CD14-positive monocyte (primary cell): ENCODE measurements around the gene EPC1. TPM values are rescaled to one million over a fixed set of nuclear protein-coding genes. Genes with fewer than 3 reads are reported as not detected.

Experiments
- DNase-seq, 3 donors: peaks; one replicate each; pipeline ENCODE4 v3.0.0-alpha.2; 2011 to 2022
- H2AFZ ChIP-seq: 2 replicates; pipeline ENCODE4 v1.6.0; 2012; ENCODE audit warnings: mild to moderate bottlenecking, low read depth, low read length, inconsistent platforms; ENCODE audit not compliant: insufficient read depth, poor library complexity, severe bottlenecking
- H3K27ac ChIP-seq, 2 donors: 1 replicate in 1 of 2; 2 replicates in 1 of 2; pipeline ENCODE4 v1.5.1; 2012 to 2013; ENCODE audit warnings: low read length in 2 of 2, control low read depth in 1 of 2, inconsistent platforms in 1 of 2, low read depth in 1 of 2, mild to moderate bottlenecking in 1 of 2
- H3K27me3 ChIP-seq, 2 donors: one replicate each; pipeline versions ENCODE4 v1.6.0 to v1.6.1; 2011 to 2013; ENCODE audit warnings: low read length in 2 of 2; ENCODE audit not compliant: control insufficient read depth in 2 of 2, insufficient read depth in 2 of 2
- H3K36me3 ChIP-seq, 2 donors: replicated peaks in 1 of 2; 1 replicate in 1 of 2; 2 replicates in 1 of 2; pipeline versions ENCODE4 v1.5.1 to v1.6.1; 2012 to 2013; ENCODE audit warnings: low read length in 2 of 2, control low read depth in 1 of 2, inconsistent platforms in 1 of 2, mild to moderate bottlenecking in 1 of 2; ENCODE audit not compliant: insufficient read depth in 2 of 2, control insufficient read depth in 1 of 2
- H3K4me1 ChIP-seq, 2 donors: 1 replicate in 1 of 2; 2 replicates in 1 of 2; pipeline versions ENCODE4 v1.5.1 to v1.6.1; 2012 to 2013; ENCODE audit warnings: low read length in 2 of 2, control low read depth in 1 of 2, inconsistent platforms in 1 of 2, mild to moderate bottlenecking in 1 of 2, moderate library complexity in 1 of 2; ENCODE audit not compliant: insufficient read depth in 2 of 2, control insufficient read depth in 1 of 2
- H3K4me2 ChIP-seq: replicated peaks from 2 replicates; pipeline ENCODE3; 2012; ENCODE audit warnings: low read length, moderate library complexity, mild to moderate bottlenecking; ENCODE audit not compliant: poor library complexity, severe bottlenecking; ENCODE audit errors: extremely low read depth
- H3K4me3 ChIP-seq, 3 experiments: fragments of 200-600 bp in 1 of 3; sonication (generic) in 1 of 3; replicated peaks in 1 of 3; 1 replicate in 2 of 3; 2 replicates in 1 of 3; pipeline ENCODE4 v1.5.1; 2011 to 2013; ENCODE audit warnings: low read length in 3 of 3, mild to moderate bottlenecking in 3 of 3, control low read depth in 2 of 3, low read depth in 2 of 3, inconsistent platforms in 1 of 3, moderate library complexity in 1 of 3
- H3K79me2 ChIP-seq: 2 replicates; pipeline ENCODE4 v1.6.0; 2012; ENCODE audit warnings: mild to moderate bottlenecking, control low read depth, inconsistent platforms, low read length, moderate library complexity; ENCODE audit not compliant: insufficient read depth
- H3K9ac ChIP-seq: 2 replicates; pipeline ENCODE4 v1.6.0; 2017; ENCODE audit warnings: low read length, mild to moderate bottlenecking; ENCODE audit not compliant: insufficient read depth, poor library complexity, severe bottlenecking
- H3K9me3 ChIP-seq, 2 donors: replicated peaks in 1 of 2; 1 replicate in 1 of 2; 2 replicates in 1 of 2; pipeline versions ENCODE4 v1.5.1 to v1.6.1; 2012 to 2013; ENCODE audit warnings: low read length in 2 of 2, control low read depth in 1 of 2; ENCODE audit not compliant: control insufficient read depth in 1 of 2, insufficient read depth in 1 of 2
- H4K20me1 ChIP-seq: 2 replicates; pipeline ENCODE4 v1.6.0; 2012; ENCODE audit warnings: mild to moderate bottlenecking, low read length, control low read depth, moderate library complexity; ENCODE audit not compliant: insufficient read depth
- H3K27ac Mint-ChIP-seq, 7 donors: one replicate each; pipeline ENCODE4 v1.8.0; 2020; ENCODE audit warnings: mild to moderate bottlenecking in 7 of 7, mixed read lengths in 7 of 7, moderate library complexity in 6 of 7, inconsistent platforms in 2 of 7
- H3K27me3 Mint-ChIP-seq, 3 donors: one replicate each; pipeline ENCODE4 v1.8.0; 2021 to 2022; ENCODE audit warnings: low read depth in 3 of 3, mild to moderate bottlenecking in 3 of 3, mixed read lengths in 3 of 3, moderate library complexity in 3 of 3, inconsistent platforms in 1 of 3
- H3K36me3 Mint-ChIP-seq, 2 donors: one replicate each; pipeline ENCODE4 v1.8.0; 2020; ENCODE audit warnings: mixed read lengths in 2 of 2, inconsistent platforms in 1 of 2, mild to moderate bottlenecking in 1 of 2
- H3K4me1 Mint-ChIP-seq: one replicate; pipeline ENCODE4 v1.8.0; 2020; ENCODE audit warnings: mild to moderate bottlenecking, mixed read lengths
- H3K4me3 Mint-ChIP-seq, 2 donors: one replicate each; pipeline ENCODE4 v1.8.0; 2020; ENCODE audit warnings: mild to moderate bottlenecking in 2 of 2, mixed read lengths in 2 of 2, moderate library complexity in 1 of 2
- H3K9me3 Mint-ChIP-seq, 7 donors: one replicate each; pipeline ENCODE4 v1.8.0; 2020 to 2022; ENCODE audit warnings: mixed read lengths in 7 of 7, mild to moderate bottlenecking in 6 of 7, moderate library complexity in 6 of 7, inconsistent platforms in 2 of 7
- CTCF ChIP-seq: fragments of 200-600 bp; IDR thresholded peaks from one replicate; pipeline ENCODE4 v1.8.0; 2022; ENCODE audit warnings: antibody characterized with exemption, mild to moderate bottlenecking
- WGBS: methylation state at CpG from one replicate; pipeline ENCODE4 v1.1.5; 2013; ENCODE audit warnings: missing lambda C conversion rate; ENCODE audit not compliant: insufficient coverage; 5-methylcytosine and 5-hydroxymethylcytosine counted together
- intact Hi-C, 2 donors: fragments of 100-400 bp; cut with micrococcal nuclease; formaldehyde crosslinking; loops; one replicate each; pipeline versions ENCODE4 v1.15.0 to v1.15.1; 2023
- polyA plus RNA-seq, 3 donors: library from polyadenylated mRNA; depleted of rRNA in 1 of 3; unstranded in 2 of 3; stranded (reverse) in 1 of 3; fragments of 300-500 nt in 2 of 3; fragments of >200 nt in 1 of 3; fragmentation: Illumina TruSeq in 2 of 3; gene quantifications; 1 replicate in 2 of 3; 2 replicates in 1 of 3; pipeline ENCODE4 v1.2.3, GENCODE V29; 2012 to 2021

The EPC1 gene
- polyA plus RNA-seq, 3 donors, result 28.3 to 60.8 (median 31.0) TPM

GRCh38 chr10:32273336-32273735, 73.6 kb downstream of the EPC1 start:
- intact Hi-C loops, result loop anchor here in 1 of 2 donors (5.0 kb wide), 1 partner anchor 74 kb away; the partner anchor contains the start of gene EPC1
- Histone ChIP-seq H3K27ac (peak overlapping the region in 1 of 2 donors; percentile 61), H3K27me3 (no peaks in the 10 kb centered on the region), H3K4me3 (peak overlapping the region in 1 of 3 experiments; percentile 56), H4K20me1 (peaks cover 59% of the 10 kb centered on the region), H3K36me3 (peaks cover 44 to 80% of the 10 kb centered on the region in 2 donors), H3K4me2 (peak overlapping the region; percentile 58), H2AFZ (no peak overlapping the region), H3K4me1 (peaks cover 8 to 22% of the 10 kb centered on the region in 2 donors), H3K9ac (no peak overlapping the region), H3K9me3 (no peaks in the 10 kb centered on the region), H3K79me2 (peaks cover 55% of the 10 kb centered on the region)
- Mint-ChIP-seq H3K4me1 (peaks cover 15% of the 10 kb centered on the region), H3K4me3 (peak overlapping the region in 1 of 2 donors; percentile 60), H3K27me3 (no peaks in the 10 kb centered on the region), H3K36me3 (peaks cover 60 to 75% of the 10 kb centered on the region in 2 donors), H3K9me3 (peaks cover 0 to 3% (median 0%) of the 10 kb centered on the region in 7 donors), H3K27ac (peak overlapping the region; percentile 17 to 76 (median 69))
- peak; percentile 7 to 63 (median 50) for DNase-seq
- no CpG with 5 or more reads among the region's 1 CpG for WGBS
- no peak for TF ChIP-seq CTCF

GRCh38 chr10:32271617-32272016, 75.3 kb downstream of the EPC1 start:
- H3K9ac ChIP-seq, result no peak overlapping the region
- no peaks in the 10 kb centered on the region for H3K27me3 ChIP-seq
- 100% methylated on average over 2 of the region's 3 CpGs for WGBS
- Mint-ChIP-seq H3K4me1 (peaks cover 15% of the 10 kb centered on the region), H3K36me3 (peaks cover 69 to 78% of the 10 kb centered on the region in 2 donors), H3K4me3 (no peak overlapping the region), H3K9me3 (peaks cover 0 to 3% (median 0%) of the 10 kb centered on the region in 7 donors), H3K27ac (peak overlapping the region in 2 of 7 donors; percentile 34 to 43), H3K27me3 (no peaks in the 10 kb centered on the region)
- intact Hi-C loops, result loop anchor here in 1 of 2 donors (5.0 kb wide), 1 partner anchor 76 kb away; the partner anchor contains the start of gene EPC1
- H3K79me2 ChIP-seq, result peaks cover 42% of the 10 kb centered on the region
- peaks cover 8 to 22% of the 10 kb centered on the region in 2 donors for H3K4me1 ChIP-seq
- no peak for TF ChIP-seq CTCF
- peaks cover 54 to 84% of the 10 kb centered on the region in 2 donors for H3K36me3 ChIP-seq
- DNase-seq, result no peak
- H3K27ac ChIP-seq, result no peak overlapping the region
- H3K9me3 ChIP-seq, result no peaks in the 10 kb centered on the region
- H2AFZ ChIP-seq, result no peak overlapping the region
- H3K4me3 ChIP-seq, result no peak overlapping the region
- no peak overlapping the region for H3K4me2 ChIP-seq
- peaks cover 44% of the 10 kb centered on the region for H4K20me1 ChIP-seq
